Eye (tissue), 1 donor: Measurements from ENCODE around the gene TRIM34.
A peak's percentile ranks its signal among the peaks of the same experiment; 100 is the strongest.
"Not testable (repeated sequence)": the region's sequence is repeated elsewhere in the genome, so short reads cannot be mapped to it uniquely, and the experiment has no call there.

Experiments used
- DNase-seq: peaks from one replicate; pipeline ENCODE4 v3.0.0-alpha.2; 2015

The TRIM34 gene

DNA sequence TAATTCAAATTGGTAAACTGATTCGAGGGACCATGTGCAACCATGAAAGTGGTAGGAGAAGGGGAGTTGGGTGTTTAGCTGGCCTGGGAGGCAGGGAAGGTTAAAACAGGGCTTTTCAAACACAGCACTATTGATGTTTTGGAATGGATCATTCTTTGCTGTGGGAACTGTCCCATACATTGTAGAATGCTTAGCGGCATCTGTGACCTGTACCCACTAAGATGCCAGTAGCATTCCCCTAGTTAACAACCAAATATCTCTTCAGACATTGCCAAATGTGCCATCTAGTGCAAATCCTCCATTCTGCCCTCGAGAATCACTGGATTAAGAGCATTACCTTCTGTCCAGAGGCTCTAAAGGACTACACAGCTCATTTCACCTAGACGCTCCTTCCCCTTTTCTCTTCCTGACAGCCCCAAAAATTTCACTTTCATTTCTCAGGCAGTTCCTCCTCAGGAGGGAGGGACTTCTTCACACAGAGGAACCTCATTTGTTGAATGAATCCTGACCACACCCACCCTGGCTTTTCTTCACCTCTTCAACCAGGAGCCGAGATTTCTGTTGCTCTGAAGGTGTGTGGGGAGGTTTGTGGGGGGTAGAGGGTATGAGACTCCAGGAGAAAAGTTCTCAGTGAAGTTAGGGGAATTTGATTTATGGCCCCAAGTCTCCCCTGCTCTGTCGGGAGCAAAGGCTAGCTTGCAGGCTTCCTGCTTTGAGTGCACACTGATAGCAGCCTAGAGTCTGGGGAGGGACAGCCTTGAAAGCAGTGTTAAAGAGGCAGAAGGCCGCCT, at the start of gene TRIM34:
TRIM34 (plus strand) TSS at position 513 of the 791 bp plus-strand sequence. CDS start 7,331 bp downstream, outside the sequence.
- peak; percentile 33 for DNase-seq

GRCh38 chr11:5575152-5575551, 49.6 kb upstream of the TRIM34 start:
- no peak for DNase-seq

- DNase-seq, result no peak
These were observed 47.7 kb upstream of the TRIM34 start for GRCh38 chr11:5577101-5577500.

DNA sequence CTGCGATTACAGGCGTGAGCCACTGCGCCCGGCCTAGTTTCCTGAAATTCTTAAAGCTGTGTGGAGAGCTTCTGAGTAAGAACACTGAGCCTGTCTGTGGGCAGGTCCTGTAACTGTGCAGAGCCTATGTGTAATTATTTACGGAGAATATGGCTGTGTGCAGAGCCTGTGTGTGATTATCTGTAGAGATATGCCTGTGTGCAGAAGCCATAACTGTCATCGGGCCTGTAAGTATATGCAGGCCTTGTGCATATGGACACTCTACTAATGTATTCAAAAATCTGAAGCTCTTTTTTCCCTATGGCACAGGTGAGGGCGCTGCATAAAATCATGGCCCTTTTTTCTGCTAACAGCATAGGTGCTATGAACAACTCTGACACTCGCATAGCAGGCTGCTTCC, 44.2 kb upstream of the TRIM34 start, which contains the start of gene OR52B6:
OR52B6 (plus strand) TSS at position 301 of the 400 bp plus-strand sequence; CDS start at position 301, 0 bp downstream.
- no peak for DNase-seq

- DNase-seq, result no peak
These were observed 43.8 kb upstream of the TRIM34 start for GRCh38 chr11:5581014-5581413.

DNA sequence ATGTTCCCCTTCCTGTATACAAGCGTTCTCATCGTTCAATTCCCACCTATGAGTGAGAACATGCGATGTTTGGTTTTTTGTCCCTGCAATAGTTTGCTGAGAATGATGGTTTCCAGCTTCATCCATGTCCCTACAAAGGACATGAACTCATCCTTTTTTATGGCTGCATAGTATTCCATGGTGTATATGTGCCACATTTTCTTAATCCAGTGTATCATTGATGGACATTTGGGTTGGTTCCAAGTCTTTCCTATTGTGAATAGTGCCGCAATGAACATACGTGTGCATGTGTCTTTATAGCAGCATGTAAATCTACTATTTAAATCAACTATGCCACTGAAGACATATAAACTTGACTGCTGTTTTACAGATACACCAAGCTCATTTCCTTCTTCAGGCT, 40.3 kb upstream of the TRIM34 start:
- DNase-seq, result not testable (repeated sequence)

GRCh38 chr11:5589906-5590305, 34.9 kb upstream of the TRIM34 start:
- not testable (repeated sequence) for DNase-seq

GRCh38 chr11:5591613-5592012, 33.2 kb upstream of the TRIM34 start:
- no peak for DNase-seq

GRCh38 chr11:5592615-5593014, 32.2 kb upstream of the TRIM34 start:
- no peak for DNase-seq

GRCh38 chr11:5593146-5593545, 31.7 kb upstream of the TRIM34 start:
- no peak for DNase-seq

DNA sequence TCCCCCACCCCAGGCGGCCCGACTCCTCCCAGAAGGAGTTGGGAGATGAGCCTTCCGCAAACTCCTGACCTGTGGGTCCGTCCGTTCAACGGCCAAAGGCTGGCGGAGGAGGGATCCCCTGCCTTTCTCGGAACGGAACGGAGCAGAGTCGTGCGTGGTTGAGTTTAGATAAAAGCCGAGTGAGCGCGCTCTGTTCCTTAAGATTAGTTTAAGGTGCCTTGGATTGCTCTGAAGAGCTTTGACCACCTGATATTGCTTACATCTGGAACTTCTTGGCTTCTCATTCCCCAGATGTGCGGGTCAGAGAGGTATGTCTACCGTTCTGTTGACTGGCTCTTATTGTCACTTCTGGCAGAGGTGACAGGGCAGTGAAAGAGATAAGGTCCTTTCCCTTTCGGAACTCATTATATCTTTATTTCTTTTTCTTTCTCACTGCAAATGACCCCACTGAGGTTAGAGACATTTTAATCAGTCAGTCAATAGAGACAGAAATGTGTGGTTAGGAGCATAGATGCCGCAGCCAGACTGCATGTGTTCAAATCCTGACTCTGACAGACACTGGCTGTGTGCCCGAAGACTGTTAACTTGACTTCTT, 28.1 kb upstream of the TRIM34 start, which contains the start of gene TRIM6:
TRIM6 (plus strand) TSS at position 31 of the 595 bp plus-strand sequence; CDS start at position 292, 261 bp downstream.
- peak; percentile 64 for DNase-seq

DNA sequence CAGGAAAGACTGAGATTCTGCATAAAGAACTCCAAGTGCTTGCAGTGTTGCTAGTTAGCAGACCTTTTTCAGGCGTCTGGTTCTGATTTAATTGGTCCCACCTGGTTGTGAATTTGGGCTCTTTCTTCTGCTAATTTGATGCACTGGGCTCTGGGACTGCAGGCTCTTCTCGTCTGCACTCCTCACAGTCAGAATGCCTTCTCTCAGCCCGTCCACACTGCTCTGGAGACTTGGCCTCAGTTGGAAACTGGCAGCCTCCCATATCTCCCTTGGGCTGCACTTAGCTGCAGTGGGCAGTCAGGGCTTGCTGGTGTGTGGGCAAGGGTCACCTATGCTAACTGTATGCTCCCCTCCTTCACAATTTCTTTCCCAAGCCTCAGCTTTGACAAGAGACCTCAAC, 26.8 kb upstream of the TRIM34 start:
- DNase-seq, result no peak

DNA sequence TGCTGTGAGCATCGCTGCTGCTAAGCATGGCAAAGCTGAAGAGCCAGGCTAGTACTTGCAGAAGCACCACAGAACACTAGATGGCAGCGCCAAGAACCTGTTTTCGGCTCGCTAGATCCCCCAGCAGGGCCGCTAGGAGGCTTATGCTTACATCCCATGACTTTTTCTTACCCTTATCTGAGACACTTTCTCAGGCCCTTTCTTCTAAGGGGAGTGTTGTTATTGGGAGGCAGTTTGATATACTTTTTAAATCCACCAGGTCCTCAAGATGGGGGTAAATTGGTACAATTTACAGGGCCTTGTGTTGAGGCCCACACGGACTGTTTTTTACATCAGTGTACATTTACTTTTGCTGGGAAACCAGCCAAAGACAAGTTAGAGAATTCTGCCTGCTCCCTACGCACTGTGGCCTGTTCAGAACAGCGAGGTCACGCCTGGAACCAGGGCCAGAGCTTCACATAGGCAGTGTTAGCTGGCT, 24.4 kb upstream of the TRIM34 start:
- peak; percentile 67 for DNase-seq

GRCh38 chr11:5602791-5603190, 22.0 kb upstream of the TRIM34 start:
- DNase-seq, result not testable (repeated sequence)

DNA sequence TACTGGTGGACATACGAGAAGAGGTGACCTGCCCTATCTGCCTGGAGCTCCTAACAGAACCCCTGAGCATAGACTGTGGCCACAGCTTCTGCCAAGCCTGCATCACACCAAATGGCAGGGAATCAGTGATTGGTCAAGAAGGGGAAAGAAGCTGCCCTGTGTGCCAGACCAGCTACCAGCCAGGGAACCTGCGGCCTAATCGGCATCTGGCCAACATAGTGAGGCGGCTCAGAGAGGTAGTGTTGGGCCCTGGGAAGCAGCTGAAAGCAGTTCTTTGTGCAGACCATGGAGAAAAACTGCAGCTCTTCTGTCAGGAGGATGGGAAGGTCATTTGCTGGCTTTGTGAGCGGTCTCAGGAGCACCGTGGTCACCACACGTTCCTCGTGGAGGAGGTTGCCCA, 21.5 kb upstream of the TRIM34 start:
- DNase-seq, result no peak

DNA sequence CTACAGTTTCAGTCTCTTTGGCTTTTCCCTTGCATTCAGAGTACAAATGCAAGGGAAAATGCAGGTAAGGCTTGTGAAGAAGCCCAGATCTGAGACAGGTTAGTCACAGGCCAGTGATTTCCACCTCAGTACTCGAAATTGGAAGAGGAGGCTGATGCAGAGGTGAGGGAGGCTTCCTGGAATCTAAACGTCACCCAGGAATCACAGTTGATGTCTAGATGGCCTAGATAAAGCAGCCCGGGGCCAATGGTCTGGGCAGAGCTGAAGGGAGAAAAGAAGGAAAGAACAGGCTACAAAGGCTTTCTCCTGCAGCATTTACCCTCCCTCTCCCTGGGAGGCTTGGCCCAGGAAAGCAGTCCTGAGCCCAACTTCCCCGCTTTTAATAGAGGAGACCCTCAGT, 19.9 kb upstream of the TRIM34 start:
- DNase-seq, result no peak

- DNase-seq, result peak; percentile 25
These were observed 19.0 kb upstream of the TRIM34 start for GRCh38 chr11:5605849-5606248.

- DNase-seq, result no peak
These were observed 16.0 kb upstream of the TRIM34 start for GRCh38 chr11:5608808-5609207.

- DNase-seq, result no peak
These were observed 14.4 kb upstream of the TRIM34 start for GRCh38 chr11:5610446-5610845.

DNA sequence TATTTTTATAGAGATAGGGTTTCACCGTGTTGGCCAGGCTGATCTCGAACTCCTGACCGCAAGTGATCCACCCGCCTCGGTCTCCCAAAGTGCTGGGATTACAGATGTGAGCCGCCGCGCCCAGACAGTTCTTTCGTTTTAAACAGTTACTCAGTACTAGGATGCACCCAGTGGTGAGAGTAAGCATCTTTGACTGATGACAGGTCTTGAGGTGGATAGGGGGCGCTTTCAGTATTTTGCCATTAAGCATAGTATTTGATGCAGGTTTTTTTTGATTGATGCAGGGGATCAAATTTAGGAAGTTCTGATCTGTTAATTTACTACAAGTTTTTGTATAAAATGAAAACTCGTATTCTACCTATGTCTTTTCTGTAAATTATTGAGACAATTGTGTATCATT, 13.2 kb upstream of the TRIM34 start:
- DNase-seq, result no peak

DNA sequence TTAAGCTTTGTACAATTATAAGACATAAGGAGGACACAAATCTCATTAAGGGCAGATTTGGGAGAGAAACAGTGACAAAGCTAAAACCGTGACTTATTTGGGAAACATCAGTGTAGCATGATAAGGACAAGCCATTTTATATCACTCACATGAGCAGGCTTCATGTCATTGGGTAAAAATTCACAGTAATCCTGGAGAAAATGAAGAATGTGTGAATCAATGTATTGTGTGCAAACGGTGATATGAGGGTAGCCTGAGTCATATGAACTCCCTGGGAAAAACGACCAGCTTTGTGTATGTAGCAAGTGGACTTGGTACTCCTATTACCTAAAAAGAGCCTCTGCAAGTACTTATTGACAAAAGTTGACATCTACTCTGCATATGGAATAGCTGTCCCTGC, 6.0 kb upstream of the TRIM34 start:
- DNase-seq, result no peak

- DNase-seq, result no peak
These were observed 3.9 kb upstream of the TRIM34 start for GRCh38 chr11:5620651-5621521.

GRCh38 chr11:5621580-5621979, 3.2 kb upstream of the TRIM34 start:
- no peak for DNase-seq
